Germinal center (tissue), 1 donor: ENCODE measurements around the gene MEIS1.

Source experiments
- DNase-seq: peaks from one replicate; pipeline ENCODE4 v3.0.0; 2012; ENCODE audit warnings: mixed read lengths, low spot score

Gene MEIS1

GRCh38 chr2:66443979-66444861, 9.3 kb downstream of the MEIS1 start:
- no peak for DNase-seq

- DNase-seq: no peak
Measured at GRCh38 chr2:66445076-66445924, 10.4 kb downstream of the MEIS1 start.

- DNase-seq: no peak
Measured at GRCh38 chr2:66445925-66446871, 11.3 kb downstream of the MEIS1 start.

- no peak for DNase-seq
Measured at GRCh38 chr2:66446941-66447340, 12.0 kb downstream of the MEIS1 start.

- DNase-seq: no peak
Measured at GRCh38 chr2:66447677-66448076, 12.8 kb downstream of the MEIS1 start.

GRCh38 chr2:66448136-66448991, 13.4 kb downstream of the MEIS1 start:
- DNase-seq: no peak

- DNase-seq: no peak
Measured at GRCh38 chr2:66452214-66452613, 17.3 kb downstream of the MEIS1 start.

GRCh38 chr2:66452917-66453316, 18.0 kb downstream of the MEIS1 start:
- DNase-seq: no peak

GRCh38 chr2:66455490-66455889, 20.6 kb downstream of the MEIS1 start:
- no peak for DNase-seq

GRCh38 chr2:66456183-66457041, 21.5 kb downstream of the MEIS1 start:
- DNase-seq: no peak

GRCh38 chr2:66457545-66457944, 22.6 kb downstream of the MEIS1 start:
- no peak for DNase-seq

GRCh38 chr2:66460031-66460430, 25.1 kb downstream of the MEIS1 start:
- DNase-seq: no peak

- DNase-seq: no peak
Measured at GRCh38 chr2:66461001-66461663, 26.2 kb downstream of the MEIS1 start.

GRCh38 chr2:66461664-66462500, 27.0 kb downstream of the MEIS1 start:
- no peak for DNase-seq

- DNase-seq: no peak
Measured at GRCh38 chr2:66462501-66462825, 27.5 kb downstream of the MEIS1 start.

GRCh38 chr2:66463206-66463755, 28.4 kb downstream of the MEIS1 start:
- no peak for DNase-seq

GRCh38 chr2:66464930-66465637, 30.2 kb downstream of the MEIS1 start:
- no peak for DNase-seq

GRCh38 chr2:66466433-66466832, 31.5 kb downstream of the MEIS1 start:
- no peak for DNase-seq
